Activated effector memory CD4-positive, alpha-beta T cell treated with Interleukin-2 at 50 U/mL for 16 hours (primary cell): Measurements from ENCODE around the gene ALDH1A3.

Experiments used
- DNase-seq: peaks from one replicate; pipeline ENCODE4 v3.0.0-alpha.2; 2020

ALDH1A3 gene

DNA sequence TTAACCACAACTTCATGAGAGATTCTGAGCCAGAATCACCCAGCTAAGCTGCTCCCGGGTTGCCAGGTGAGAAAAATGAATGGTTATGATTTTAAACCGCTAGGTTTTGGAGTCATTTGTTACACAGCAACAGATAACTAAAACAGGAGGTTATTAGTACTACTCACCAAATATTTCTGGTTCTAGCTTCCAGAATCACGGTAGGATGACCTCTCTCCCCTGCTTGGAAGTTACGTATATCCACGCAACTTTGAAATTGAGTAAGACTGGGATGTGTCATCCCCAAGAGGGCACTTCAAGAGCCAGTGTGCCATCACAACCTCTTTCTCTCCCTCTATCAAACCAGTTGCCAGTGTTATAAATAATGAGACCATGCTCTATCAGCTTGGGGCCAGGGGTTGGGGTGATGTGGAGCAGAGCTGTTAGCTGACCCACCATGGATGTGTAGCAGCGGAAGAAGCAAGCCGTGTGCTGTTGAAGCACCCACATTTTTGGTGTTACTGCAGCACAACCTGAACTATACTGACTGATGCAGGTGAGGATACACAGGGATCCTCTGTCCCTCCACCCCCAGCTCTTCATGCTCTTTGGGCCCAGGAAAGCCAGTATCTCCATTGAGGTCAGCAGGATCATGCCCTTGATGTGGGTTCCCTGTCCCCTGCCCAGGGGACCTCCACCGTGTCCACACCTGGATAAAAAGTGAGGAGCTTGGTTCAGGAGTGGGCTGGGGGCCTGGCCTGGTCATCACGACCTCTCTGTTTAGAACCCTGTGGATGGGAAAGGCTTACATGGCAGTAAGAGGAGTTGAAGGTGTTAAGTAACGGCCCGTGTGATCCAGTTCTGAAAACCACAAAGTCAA is 19.4 kb upstream of the ALDH1A3 start:
- no peak for DNase-seq

DNA sequence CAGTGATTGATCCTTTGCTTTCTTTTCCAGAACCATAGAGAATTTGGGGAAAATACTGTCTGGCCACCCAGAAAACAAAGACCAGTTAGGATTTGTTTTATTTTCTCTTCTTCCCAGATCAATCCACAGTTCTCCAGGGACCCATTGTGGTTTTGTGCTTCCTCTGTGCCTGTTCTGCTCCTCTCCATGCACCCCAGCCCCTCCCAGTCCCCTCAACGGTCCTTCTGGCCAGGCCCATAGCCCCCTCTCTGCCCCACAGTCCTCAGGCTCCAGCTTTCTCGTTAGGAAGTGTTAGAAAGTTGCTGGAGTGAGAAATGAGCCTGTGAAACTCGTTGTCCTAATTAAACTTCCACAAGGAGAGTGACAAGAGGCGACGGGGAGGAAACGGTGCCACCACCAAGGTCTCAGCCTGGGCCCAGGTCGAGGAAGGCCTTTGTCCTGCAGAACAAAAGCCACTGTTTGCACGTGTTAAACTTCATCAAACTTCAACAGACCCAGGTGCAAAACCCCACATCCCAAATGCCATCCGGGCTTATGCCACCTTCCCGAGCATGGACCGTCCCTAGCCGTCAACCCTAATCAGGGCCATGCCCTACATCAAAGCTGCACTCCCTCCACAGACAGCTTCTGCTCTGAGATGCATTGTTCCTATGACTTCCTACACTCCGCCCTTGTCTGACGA is 18.7 kb upstream of the ALDH1A3 start:
- DNase-seq = no peak

GRCh38 chr15:100861511-100861991 is 18.1 kb upstream of the ALDH1A3 start:
- DNase-seq = no peak

DNA sequence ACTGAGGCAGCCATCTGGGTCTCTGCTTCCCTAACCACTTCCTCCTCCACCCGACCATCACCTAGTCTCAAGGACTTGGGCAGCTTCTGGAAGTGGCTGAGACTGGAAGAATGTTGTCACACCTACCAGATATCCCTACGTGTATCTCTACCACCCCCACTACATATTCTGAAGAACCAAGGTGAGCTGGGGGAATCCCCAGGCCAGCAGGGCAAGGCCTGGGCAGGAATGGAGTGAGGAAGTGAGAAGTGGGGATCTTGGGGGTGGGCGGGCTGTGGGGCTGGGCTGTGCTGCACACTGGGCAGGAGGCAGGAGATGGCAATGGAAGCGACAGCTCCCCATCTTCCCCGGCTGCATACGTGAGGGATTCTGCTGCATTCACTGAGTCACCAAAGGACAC is 17.5 kb upstream of the ALDH1A3 start:
- DNase-seq = no peak

DNA sequence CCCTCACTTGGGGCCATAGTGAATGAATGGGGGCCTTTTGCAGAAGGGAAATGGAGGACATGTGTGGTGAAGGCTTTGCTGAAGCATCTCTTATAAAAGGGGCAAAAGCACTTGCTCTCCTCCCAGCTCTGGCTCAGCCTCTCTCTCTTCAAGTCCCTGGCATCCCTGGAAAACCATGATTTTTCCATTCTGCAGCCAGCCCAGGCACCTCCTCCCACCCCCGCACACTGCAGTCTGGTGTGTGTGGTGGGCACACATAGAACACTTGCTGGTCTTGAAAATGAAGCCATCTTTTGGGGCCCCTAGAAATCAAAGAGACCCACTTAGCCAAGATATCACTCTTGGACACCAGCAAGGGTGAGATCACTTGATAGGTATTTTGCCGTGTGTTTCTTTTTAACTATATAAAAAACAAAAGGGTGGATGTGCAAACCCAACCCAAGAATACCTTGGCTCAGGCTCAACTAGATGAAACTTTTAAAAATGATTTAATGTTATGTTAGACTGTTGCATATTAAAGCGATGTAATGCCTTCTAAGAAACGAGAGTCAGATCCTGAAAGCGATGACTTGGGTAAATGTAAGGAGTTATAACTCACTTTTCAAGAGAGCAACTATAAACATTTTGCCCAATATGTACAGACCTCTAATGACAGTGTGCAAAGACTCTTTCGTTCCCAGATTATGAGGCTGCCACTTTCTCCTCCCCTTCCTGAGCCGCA is 16.4 kb upstream of the ALDH1A3 start:
- DNase-seq = no peak

DNA sequence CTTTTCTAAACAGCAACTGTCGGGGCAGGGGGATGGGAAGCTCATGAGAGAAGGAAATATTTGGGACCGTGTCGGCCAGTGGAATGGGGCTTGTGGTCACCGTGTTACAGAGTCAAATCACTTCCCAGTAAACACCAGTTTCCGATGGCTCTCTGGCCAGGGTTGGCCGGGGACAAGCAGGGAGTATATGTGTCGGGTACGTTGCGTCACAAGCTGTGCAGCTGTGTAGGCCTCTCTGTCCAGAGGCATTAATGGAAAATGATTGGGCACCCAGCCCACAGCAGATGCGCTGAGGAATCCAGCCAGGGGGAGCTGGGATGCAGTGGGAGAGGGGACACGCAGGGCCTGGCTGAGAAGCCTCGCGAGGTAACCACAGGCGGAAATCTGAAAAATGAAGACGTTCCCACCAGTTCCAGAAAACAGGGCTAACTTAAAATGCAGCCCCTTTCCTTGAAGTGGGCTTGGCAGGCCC is 15.8 kb upstream of the ALDH1A3 start:
- no peak for DNase-seq

- DNase-seq = no peak
Measured at GRCh38 chr15:100866386-100867330, 13.0 kb upstream of the ALDH1A3 start.

DNA sequence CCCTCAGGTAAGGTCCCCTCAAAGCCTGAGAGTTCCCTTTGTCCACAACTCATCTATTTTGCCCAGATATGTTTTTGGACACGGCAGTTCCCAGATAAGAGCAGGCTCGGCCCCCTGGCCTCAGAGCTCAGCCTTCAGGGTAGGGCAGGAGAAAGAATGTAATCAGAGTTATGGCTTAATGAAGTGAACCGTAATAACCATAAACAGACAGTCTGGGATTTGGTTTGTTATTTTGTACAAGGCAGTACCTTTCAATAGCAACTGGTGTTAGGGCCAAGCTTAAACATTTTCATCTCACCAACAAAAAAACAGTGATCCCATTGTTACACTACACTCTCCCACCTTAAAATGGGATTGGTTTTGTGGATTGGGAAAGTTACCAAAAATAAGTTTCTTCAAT is 12.2 kb upstream of the ALDH1A3 start:
- no peak for DNase-seq

DNA sequence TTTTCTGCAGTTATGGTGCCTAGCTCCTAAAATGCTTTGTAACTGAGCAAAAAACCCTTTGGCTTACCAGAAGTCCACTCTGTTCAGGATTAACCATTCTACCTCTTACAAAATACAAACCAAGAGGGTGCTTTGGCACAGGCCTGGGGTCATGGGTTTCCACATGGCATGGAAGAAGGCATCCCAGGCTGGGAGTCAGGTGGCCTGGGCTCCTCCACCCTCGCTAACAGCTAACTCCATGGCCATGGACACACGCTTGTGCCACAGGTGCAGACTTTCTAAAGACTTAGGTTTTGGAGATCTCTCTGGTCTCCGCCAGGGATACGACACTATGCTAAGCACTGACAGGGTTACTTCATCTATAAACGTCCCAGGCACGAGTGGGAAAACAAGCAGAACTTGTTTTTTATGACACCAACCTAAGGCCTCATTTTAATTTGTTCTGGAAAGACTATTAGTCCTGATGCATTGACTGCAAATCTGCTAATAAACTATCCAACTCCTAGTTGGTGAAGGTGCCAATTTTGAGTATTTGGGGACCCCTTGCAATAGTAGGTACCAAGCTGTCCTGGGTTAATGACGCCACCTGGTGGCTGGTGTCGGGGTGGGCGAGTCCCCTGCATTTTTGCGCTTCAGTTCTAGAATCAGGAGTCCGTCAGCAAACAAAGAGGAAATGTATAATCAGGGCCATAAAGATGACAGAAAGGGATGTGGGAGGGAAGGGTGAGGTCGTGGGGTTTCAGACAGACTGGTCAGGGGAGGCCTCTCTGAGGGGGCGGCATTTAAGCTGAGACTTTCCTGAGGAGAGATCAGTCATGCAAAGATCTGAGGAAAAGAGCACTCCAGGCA is 10.3 kb upstream of the ALDH1A3 start:
- no peak for DNase-seq

- peak; percentile 10 for DNase-seq
Measured at GRCh38 chr15:100873029-100873677, 6.5 kb upstream of the ALDH1A3 start.

DNA sequence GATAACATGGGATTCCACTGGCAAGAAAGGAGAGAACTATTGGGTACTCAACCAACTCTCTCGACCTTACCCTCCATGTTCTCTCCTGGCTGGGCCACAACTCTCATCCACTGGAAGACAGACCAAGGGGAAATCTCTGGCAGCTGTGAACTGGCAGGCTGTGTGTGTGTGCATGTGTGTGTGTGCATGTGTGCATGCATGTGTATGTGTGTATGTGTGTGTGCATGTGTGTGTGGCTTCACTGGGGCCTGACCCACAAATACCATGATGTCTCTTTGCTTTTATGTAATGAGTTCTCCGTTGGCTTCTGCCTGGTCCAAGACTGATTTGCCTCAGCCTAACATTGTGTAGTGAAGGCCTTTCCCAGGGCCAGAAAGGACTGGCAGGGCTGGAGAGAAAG is 4.1 kb upstream of the ALDH1A3 start:
- DNase-seq = no peak

- DNase-seq = no peak
Measured at GRCh38 chr15:100875976-100876375, 3.7 kb upstream of the ALDH1A3 start.

GRCh38 chr15:100877551-100877950 is 2.1 kb upstream of the ALDH1A3 start:
- DNase-seq = no peak

DNA sequence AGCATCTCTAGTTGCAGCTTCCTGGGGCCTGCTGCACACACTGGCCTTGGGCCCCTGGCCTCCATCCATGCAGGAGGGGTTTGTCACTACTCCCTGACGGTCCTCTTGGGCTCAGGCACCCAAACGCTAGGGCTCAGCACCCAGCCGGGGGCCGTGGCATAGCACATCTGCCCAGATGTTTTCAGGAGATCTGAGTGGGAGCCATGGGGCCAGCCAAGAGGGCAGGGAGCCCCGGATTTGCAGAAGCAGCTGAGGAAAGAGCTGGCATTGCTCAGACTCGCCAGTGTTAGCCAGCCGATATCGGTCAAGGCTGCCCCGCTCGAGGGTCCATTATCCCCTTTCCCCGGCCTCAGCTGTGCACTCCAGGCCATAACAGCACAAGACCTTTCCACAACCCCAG is 1.5 kb upstream of the ALDH1A3 start:
- no peak for DNase-seq

DNA sequence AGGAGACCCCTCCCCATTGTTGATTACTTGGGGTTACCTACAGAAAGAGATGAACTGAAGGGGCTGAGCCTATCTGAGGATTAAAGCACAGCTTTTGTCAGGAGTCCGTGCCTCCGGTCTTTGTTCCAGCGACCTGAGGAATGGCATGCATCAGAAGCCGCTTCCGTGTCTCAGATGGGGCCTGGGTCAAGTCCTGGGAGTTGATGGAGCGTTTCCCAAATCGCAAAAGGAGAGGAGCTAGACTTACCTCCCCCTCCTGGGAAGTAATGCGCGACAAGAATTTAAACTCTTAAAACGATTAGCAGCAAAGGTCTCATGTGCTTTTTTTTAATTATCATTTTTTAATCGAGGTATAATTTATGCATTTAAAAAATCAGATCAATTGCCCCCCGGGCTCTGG is 983 bp upstream of the ALDH1A3 start:
- DNase-seq = no peak

- DNase-seq = no peak
Measured at GRCh38 chr15:100879061-100879463, 569 bp upstream of the ALDH1A3 start.

- no peak for DNase-seq
Measured at GRCh38 chr15:100880139-100880896, 687 bp downstream of the ALDH1A3 start.

DNA sequence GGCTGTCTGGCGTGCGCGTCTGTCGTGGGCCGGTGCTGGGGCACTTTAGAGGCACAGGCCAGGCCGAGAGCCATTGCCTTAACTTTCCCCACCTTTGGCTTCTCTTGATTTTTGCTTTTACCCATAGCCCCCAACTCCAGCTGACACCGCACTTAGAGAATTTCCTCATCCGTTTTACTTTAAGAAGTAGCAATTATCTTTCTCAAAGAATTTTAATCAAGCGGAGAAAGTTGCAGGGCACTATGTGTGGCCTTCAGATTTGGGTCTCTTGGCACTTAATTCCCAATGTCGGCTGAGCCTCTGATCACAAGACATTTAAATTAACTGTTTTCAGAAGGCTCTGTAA is 1.2 kb downstream of the ALDH1A3 start:
- no peak for DNase-seq

DNA sequence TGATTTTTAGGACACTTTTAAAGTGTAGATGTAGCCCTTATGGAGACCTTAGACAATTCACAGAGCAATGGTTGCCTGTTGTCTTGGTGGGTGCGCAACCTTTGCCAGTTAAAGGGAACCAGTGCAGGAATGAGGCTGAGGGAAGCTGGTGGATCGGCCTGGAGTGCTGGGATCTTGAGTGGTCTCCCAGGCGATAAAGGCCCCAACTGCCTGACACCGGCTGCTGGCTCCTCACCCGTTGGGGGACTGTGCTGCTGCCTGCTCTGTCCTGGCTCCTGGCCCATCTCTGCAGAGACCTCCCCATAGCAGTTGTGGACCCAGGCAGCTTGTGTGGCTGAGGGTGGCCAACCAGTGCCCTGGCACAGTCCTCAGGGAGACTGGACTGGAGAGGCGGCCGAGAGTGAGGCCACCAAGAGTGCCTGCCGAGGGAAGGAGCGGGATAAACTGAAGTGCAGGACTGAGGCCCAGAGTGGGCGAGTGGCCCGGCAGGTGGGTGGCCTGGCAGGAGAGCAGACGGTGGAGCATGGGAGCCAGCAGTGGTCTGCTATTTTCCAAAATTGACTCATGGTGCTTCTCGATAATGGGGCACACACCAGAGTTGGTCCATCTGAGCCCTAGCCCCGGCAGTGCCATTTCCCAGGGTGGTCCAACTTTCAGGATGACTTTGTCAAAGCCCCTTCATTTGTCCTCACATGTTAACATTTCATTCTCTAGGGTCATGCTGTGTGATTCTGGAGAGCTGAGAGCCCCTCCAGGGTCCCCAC is 2.1 kb downstream of the ALDH1A3 start:
- DNase-seq = no peak
